B cell (primary cell): ENCODE results near the gene ATAD1. TPM values are rescaled to one million over a fixed set of nuclear protein-coding genes. Genes with fewer than 3 reads are reported as not detected.

Experiments
- ATAC-seq: fragments of 200-7000 bp; cut with Tn5 transposase; one replicate; pipeline ENCODE4 v1.10.0; 2021; ENCODE audit warnings: low read depth, mild to moderate bottlenecking, moderate number of reproducible peaks, moderate library complexity
- CTCF ChIA-PET: fragments of 350-600 bp; sonication (Branson Sonifier 250); formaldehyde crosslinking; loops from one replicate; lab custom pipeline; 2021; ENCODE audit warnings: antibody characterized with exemption, inconsistent platforms; lab: Charles Lee
- POLR2A ChIA-PET: fragments of 350-600 bp; sonication (Branson Sonifier 250); formaldehyde crosslinking; loops from one replicate; lab custom pipeline; 2021; ENCODE audit warnings: antibody characterized with exemption; lab: Charles Lee
- DNase-seq: peaks from one replicate; pipeline ENCODE4 v3.0.0; 2013
- H2AFZ ChIP-seq: 2 replicates; pipeline ENCODE4 v1.6.1; 2012; ENCODE audit warnings: mild to moderate bottlenecking, low read depth, low read length; ENCODE audit not compliant: insufficient read depth, poor library complexity, severe bottlenecking
- H3K27ac ChIP-seq, 2 donors: 1 replicate in 1 of 2; 2 replicates in 1 of 2; pipeline ENCODE4 v1.5.1; 2012 to 2013; ENCODE audit warnings: low read length in 2 of 2, mild to moderate bottlenecking in 2 of 2, moderate library complexity in 1 of 2
- H3K27me3 ChIP-seq, 4 experiments: fragments of 200-600 bp in 1 of 4; sonication (generic) in 1 of 4; replicated peaks in 1 of 4; 1 replicate in 2 of 4; 2 replicates in 2 of 4; pipeline versions ENCODE4 v1.6.1 to v1.7.0; 2013 to 2016; ENCODE audit warnings: low read length in 3 of 4, mild to moderate bottlenecking in 2 of 4, mixed read lengths in 1 of 4, moderate library complexity in 1 of 4; ENCODE audit not compliant: insufficient read depth in 4 of 4, control insufficient read depth in 3 of 4; ENCODE audit errors: control extremely low read depth in 1 of 4
- H3K36me3 ChIP-seq, 2 experiments: replicated peaks in 1 of 2; 1 replicate in 1 of 2; 2 replicates in 1 of 2; pipeline versions ENCODE4 v1.6.1 to v1.7.1; 2013; ENCODE audit warnings: low read length in 1 of 2; ENCODE audit not compliant: insufficient read depth in 2 of 2, control insufficient read depth in 1 of 2; ENCODE audit errors: control extremely low read depth in 1 of 2, extremely low read depth in 1 of 2
- H3K4me1 ChIP-seq, 2 donors: fragments of 200-600 bp in 1 of 2; sonication (generic) in 1 of 2; 1 replicate in 1 of 2; 2 replicates in 1 of 2; pipeline versions ENCODE4 v1.5.1 to v1.6.1; 2013 to 2017; ENCODE audit warnings: low read length in 2 of 2; ENCODE audit not compliant: control insufficient read depth in 2 of 2, insufficient read depth in 2 of 2
- H3K4me2 ChIP-seq: replicated peaks from 2 replicates; pipeline ENCODE3; 2012; ENCODE audit warnings: mild to moderate bottlenecking, low read depth, low read length; ENCODE audit not compliant: poor library complexity, severe bottlenecking
- H3K4me3 ChIP-seq, 5 experiments: fragments of 200-600 bp in 1 of 5; sonication (generic) in 1 of 5; 1 replicate in 3 of 5; 2 replicates in 2 of 5; pipeline versions ENCODE4 v1.5.1 to v1.7.0; 2011 to 2016; ENCODE audit warnings: low read length in 4 of 5, mild to moderate bottlenecking in 4 of 5, low read depth in 2 of 5, control low read depth in 1 of 5, moderate library complexity in 1 of 5; ENCODE audit not compliant: insufficient read depth in 1 of 5; ENCODE audit errors: control extremely low read depth in 1 of 5, extremely low read depth in 1 of 5
- H3K79me2 ChIP-seq: fragments of 200-600 bp; sonication (generic); one replicate; pipeline ENCODE4 v1.6.0; 2016; ENCODE audit warnings: low read length; ENCODE audit not compliant: control insufficient read depth, insufficient read depth
- H3K9ac ChIP-seq: fragments of 200-600 bp; sonication (generic); 2 replicates; pipeline ENCODE4 v1.6.1; 2017; ENCODE audit warnings: mild to moderate bottlenecking, low read length, moderate library complexity
- H3K9me3 ChIP-seq, 3 donors: one replicate each; pipeline versions ENCODE4 v1.6.1 to v1.7.1; 2013; ENCODE audit warnings: low read length in 2 of 3; ENCODE audit not compliant: control insufficient read depth in 2 of 3, insufficient read depth in 1 of 3; ENCODE audit errors: control extremely low read depth in 1 of 3
- H4K20me1 ChIP-seq: 2 replicates; pipeline ENCODE4 v1.6.0; 2012; ENCODE audit warnings: mild to moderate bottlenecking, low read length; ENCODE audit not compliant: insufficient read depth, control insufficient read depth, poor library complexity, severe bottlenecking
- H3K27ac Mint-ChIP-seq: one replicate; pipeline ENCODE4 v1.8.0; 2021; ENCODE audit warnings: mixed read lengths
- H3K27me3 Mint-ChIP-seq: one replicate; pipeline ENCODE4 v1.8.0; 2021; ENCODE audit warnings: mixed read lengths
- H3K4me1 Mint-ChIP-seq: one replicate; pipeline ENCODE4 v1.8.0; 2021; ENCODE audit warnings: mixed read lengths
- H3K4me3 Mint-ChIP-seq: one replicate; pipeline ENCODE4 v1.8.0; 2021; ENCODE audit warnings: mixed read lengths
- H3K9me3 Mint-ChIP-seq: one replicate; pipeline ENCODE4 v1.8.0; 2022; ENCODE audit warnings: mixed read lengths; ENCODE audit not compliant: insufficient read depth
- EZH2 ChIP-seq: IDR thresholded peaks from 2 replicates; pipeline ENCODE4 v1.6.1; 2012; ENCODE audit warnings: borderline replicate concordance, low read depth, mild to moderate bottlenecking, moderate library complexity, low read length; ENCODE audit not compliant: insufficient read depth, poor library complexity, severe bottlenecking
- WGBS: methylation state at CpG from one replicate; pipeline ENCODE4 v1.1.5; 2013; ENCODE audit warnings: missing lambda C conversion rate; ENCODE audit not compliant: insufficient coverage; 5-methylcytosine and 5-hydroxymethylcytosine counted together
- intact Hi-C: fragments of 100-400 bp; cut with micrococcal nuclease; formaldehyde crosslinking; loops from one replicate; pipeline ENCODE4 v1.10.0; 2022
- polyA plus RNA-seq: library from polyadenylated mRNA; depleted of rRNA; stranded (reverse); fragments of >200 nt; gene quantifications from 2 replicates; pipeline ENCODE4 v1.2.3, GENCODE V29; 2012
- total RNA-seq, 2 donors: library from RNA; stranded (reverse); fragments of 120-200 nt in 1 of 2; gene quantifications; 1 replicate in 1 of 2; 2 replicates in 1 of 2; pipeline versions ENCODE4 v1.2.3 to v1.2.4, GENCODE V29; 2013 to 2022
- TF ChIP-seq, protein P1 (sequence below): fragments of 200-600 bp; IDR thresholded peaks from one replicate; pipeline ENCODE4 v1.8.0; 2022; ENCODE audit warnings: antibody characterized with exemption, mild to moderate bottlenecking

Gene ATAD1
- total and polyA plus RNA-seq, 2 donors (not counting 1 experiment from before 2014, with no cell fraction given): 6.1 to 44.9 TPM

DNA sequence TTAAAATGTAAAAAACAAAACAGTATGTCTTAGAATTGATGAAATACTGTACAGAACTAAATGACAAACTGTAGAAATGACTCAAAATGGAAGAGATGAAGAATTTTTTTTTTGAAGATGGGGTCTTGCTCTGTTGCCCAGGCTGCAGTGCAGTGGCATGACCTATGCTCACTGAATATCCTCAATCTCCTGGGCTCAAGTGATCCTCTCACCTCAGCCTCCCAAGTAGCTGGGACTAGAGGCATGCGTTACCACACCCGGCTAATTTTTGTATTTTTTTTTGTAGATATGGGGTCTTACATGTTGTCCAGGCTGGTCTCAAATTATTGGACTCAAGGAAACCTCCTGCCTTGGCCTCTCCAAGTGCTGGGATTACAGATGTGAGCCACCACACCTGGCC is 36.5 kb downstream of the ATAD1 start:
- Histone ChIP-seq H3K4me3 (no peak overlapping the region), H3K79me2 (peaks cover 7% of the 10 kb centered on the region), H3K27ac (no peak overlapping the region), H3K36me3 (peaks cover 11 to 41% of the 10 kb centered on the region in 2 experiments), H3K9me3 (no peaks in the 10 kb centered on the region), H2AFZ (no peak overlapping the region), H4K20me1 (no peaks in the 10 kb centered on the region), H3K9ac (no peak overlapping the region), H3K27me3 (no peaks in the 10 kb centered on the region), H3K4me2 (no peak overlapping the region), H3K4me1 (no peaks in the 10 kb centered on the region)
- CTCF ChIA-PET: no interaction called here
- no peaks in the 10 kb centered on the region for H3K4me1 Mint-ChIP-seq
- H3K4me3 Mint-ChIP-seq: no peak overlapping the region
- H3K9me3 Mint-ChIP-seq: no peaks in the 10 kb centered on the region
- ATAC-seq (no peak), DNase-seq (no peak)
- no peak overlapping the region for H3K27ac Mint-ChIP-seq
- no CpG with 5 or more reads among the region's 2 CpGs for WGBS
- TF ChIP-seq, protein P1, sequence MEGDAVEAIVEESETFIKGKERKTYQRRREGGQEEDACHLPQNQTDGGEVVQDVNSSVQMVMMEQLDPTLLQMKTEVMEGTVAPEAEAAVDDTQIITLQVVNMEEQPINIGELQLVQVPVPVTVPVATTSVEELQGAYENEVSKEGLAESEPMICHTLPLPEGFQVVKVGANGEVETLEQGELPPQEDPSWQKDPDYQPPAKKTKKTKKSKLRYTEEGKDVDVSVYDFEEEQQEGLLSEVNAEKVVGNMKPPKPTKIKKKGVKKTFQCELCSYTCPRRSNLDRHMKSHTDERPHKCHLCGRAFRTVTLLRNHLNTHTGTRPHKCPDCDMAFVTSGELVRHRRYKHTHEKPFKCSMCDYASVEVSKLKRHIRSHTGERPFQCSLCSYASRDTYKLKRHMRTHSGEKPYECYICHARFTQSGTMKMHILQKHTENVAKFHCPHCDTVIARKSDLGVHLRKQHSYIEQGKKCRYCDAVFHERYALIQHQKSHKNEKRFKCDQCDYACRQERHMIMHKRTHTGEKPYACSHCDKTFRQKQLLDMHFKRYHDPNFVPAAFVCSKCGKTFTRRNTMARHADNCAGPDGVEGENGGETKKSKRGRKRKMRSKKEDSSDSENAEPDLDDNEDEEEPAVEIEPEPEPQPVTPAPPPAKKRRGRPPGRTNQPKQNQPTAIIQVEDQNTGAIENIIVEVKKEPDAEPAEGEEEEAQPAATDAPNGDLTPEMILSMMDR: no peak
- no peak for TF ChIP-seq EZH2
- POLR2A ChIA-PET: no interaction called here
- no peaks in the 10 kb centered on the region for H3K27me3 Mint-ChIP-seq
- intact Hi-C loops: no loop called here

DNA sequence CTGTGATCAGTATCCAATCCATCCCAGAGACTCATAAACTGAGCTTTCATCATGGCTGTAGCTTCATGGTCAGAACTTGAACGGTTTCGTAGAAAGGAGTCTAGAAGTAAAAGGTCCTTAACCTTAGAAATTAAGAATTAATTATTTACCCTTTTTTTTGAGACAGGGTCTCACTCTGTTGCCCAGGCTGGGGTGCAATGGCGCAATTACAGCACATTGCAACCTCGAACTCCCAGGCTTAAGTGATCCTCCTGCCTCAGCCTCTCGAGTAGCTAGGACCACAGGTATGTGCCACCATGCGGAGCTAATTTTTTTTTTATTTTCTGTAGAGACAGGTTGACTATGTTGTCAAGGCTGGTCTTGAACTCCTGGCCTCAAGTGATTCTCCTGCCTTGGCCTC is 41.7 kb downstream of the ATAD1 start:
- H3K4me3 Mint-ChIP-seq: no peak overlapping the region
- Histone ChIP-seq H3K79me2 (peaks cover 7% of the 10 kb centered on the region), H3K4me3 (no peak overlapping the region), H3K9ac (no peak overlapping the region), H3K4me2 (no peak overlapping the region), H3K4me1 (no peaks in the 10 kb centered on the region), H3K27ac (no peak overlapping the region), H3K36me3 (peaks cover 9 to 39% of the 10 kb centered on the region in 2 experiments), H4K20me1 (no peaks in the 10 kb centered on the region), H3K9me3 (no peaks in the 10 kb centered on the region), H2AFZ (no peak overlapping the region), H3K27me3 (no peaks in the 10 kb centered on the region)
- H3K27ac Mint-ChIP-seq: no peak overlapping the region
- intact Hi-C loops: no loop called here
- ChIA-PET CTCF (interaction anchor here (0.9 kb wide), 1 partner anchor 9 kb away, joined by 5 read pairs; no protein-coding TSS in a partner anchor), POLR2A (no interaction called here)
- 98% methylated on average over 4 of the region's 6 CpGs for WGBS
- no peaks in the 10 kb centered on the region for H3K9me3 Mint-ChIP-seq
- no peaks in the 10 kb centered on the region for H3K27me3 Mint-ChIP-seq
- ATAC-seq (no peak), DNase-seq (no peak)
- TF ChIP-seq, protein P1: no peak
- TF ChIP-seq EZH2: no peak
- peaks cover 2% of the 10 kb centered on the region for H3K4me1 Mint-ChIP-seq
